ENCODE measurements around the gene FHAD1.

DNA sequence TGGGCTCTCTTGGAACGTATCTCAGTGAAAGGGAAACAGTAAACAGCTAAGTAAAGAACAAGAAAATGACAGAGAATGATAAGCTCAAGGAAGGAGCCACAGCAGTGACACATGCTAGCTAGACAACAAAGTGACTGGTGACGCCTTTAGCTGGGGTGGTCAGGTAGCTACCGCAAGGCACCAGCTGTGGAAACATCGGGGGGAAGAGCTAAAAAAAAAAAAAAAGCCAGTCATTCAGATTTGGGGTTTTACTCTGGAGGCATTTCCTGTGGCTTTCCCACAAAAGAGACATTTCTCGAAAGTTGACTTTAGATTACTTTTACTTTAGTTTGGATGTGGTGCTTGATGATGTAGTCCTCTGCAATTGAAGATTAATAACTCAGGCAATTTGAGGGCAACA, 2.1 kb downstream of the FHAD1 start:
- TF ChIP-seq SETDB1 (CRISPR knock-in tag; IDR thresholded peaks at IDR 0.05; ENCODE audit: borderline replicate concordance) = no peak
- TF ChIP-seq RBAK (CRISPR knock-in tag; IDR thresholded peaks at IDR 0.05) = no peak
- TF ChIP-seq SUZ12 (IDR thresholded peaks at IDR 0.05; ENCODE audit: low read depth, low read length) = no peak
- TF ChIP-seq RFX5 (IDR thresholded peaks at IDR 0.05; ENCODE audit: low read depth, low read length) = no peak

Measured in HepG2 (cell line).